HepG2 (cell line): ENCODE data around the gene BTG4. TPM values are rescaled to one million over a fixed set of nuclear protein-coding genes. Genes with fewer than 3 reads are reported as not detected.

Experiments used
- ATAC-seq: fragments of 200-7000 bp; cut with Tn5 transposase; 3 replicates; pipeline ENCODE4 v1.9.1; 2020; ENCODE audit warnings: mild to moderate bottlenecking, moderate library complexity
- BruUV-seq: library from RNA; stranded (reverse); fragments of 400-500 nt; replicated peaks from 2 replicates; lab custom pipeline; 2021; lab: Mats Ljungman, UMichigan
- CTCF ChIA-PET: fragments of 300-600 bp; formaldehyde crosslinking; extraction: SDS; loops from one replicate; lab custom pipeline; 2021; ENCODE audit warnings: low total read pairs, inconsistent platforms, low intra/inter-chr PET ratio; lab: Yijun Ruan, JAX
- POLR2A ChIA-PET: fragments of 350-600 bp; sonication (Branson Sonifier 250); formaldehyde crosslinking; loops from one replicate; lab custom pipeline; 2020; ENCODE audit warnings: antibody characterized with exemption, inconsistent platforms; lab: Yijun Ruan, JAX
- DNase-seq: peaks from one replicate; pipeline ENCODE4 v3.0.0-alpha.2; 2015; ENCODE audit warnings: low spot score
- FAIRE-seq: peaks from 3 replicates; lab custom pipeline; 2011; peaks lifted over from hg19 to GRCh38; lab: Jason Lieb, UNC
- H2AFZ ChIP-seq: one replicate; pipeline ENCODE4 v1.6.1; 2011; ENCODE audit warnings: low read length, inconsistent platforms
- H3K27ac ChIP-seq: fragments of 300-600 bp; 3 replicates; pipeline ENCODE4 v1.8.0; 2011; ENCODE audit warnings: mixed run types, mild to moderate bottlenecking, mixed read lengths, low read length, inconsistent platforms; ENCODE audit not compliant: insufficient read depth; ENCODE audit errors: extremely low read length
- H3K27me3 ChIP-seq, 2 experiments: fragments of 200-600 bp in 1 of 2; 2 replicates in 1 of 2; 3 replicates in 1 of 2; pipeline versions ENCODE4 v1.6.0 to v1.8.0; 2011; ENCODE audit warnings: low read length in 2 of 2, mild to moderate bottlenecking in 2 of 2, moderate library complexity in 2 of 2, inconsistent platforms in 1 of 2; ENCODE audit not compliant: insufficient read depth in 2 of 2, control insufficient read depth in 1 of 2
- H3K36me3 ChIP-seq, 2 experiments: fragments of 200-600 bp in 1 of 2; replicated peaks in 1 of 2; 2 replicates in 1 of 2; 3 replicates in 1 of 2; pipeline versions ENCODE4 v1.5.1 to v1.8.0; 2011; ENCODE audit warnings: low read length in 2 of 2, inconsistent platforms in 1 of 2; ENCODE audit not compliant: insufficient read depth in 2 of 2, control insufficient read depth in 1 of 2
- H3K4me1 ChIP-seq: 2 replicates; pipeline ENCODE4 v1.5.1; 2012; ENCODE audit warnings: low read length, inconsistent platforms; ENCODE audit not compliant: insufficient read depth
- H3K4me2 ChIP-seq: 2 replicates; pipeline ENCODE4 v1.6.0; 2011; ENCODE audit warnings: low read depth, low read length, inconsistent platforms
- H3K4me3 ChIP-seq, 3 experiments: fragments of 200-600 bp in 1 of 3; sonication (generic), shearing (Covaris generic) in 1 of 3; replicated peaks in 1 of 3; 2 replicates each; pipeline ENCODE4 v1.5.1; 2011 to 2016; ENCODE audit warnings: low read length in 3 of 3, inconsistent platforms in 2 of 3, low read depth in 2 of 3, mild to moderate bottlenecking in 2 of 3, control low read depth in 1 of 3, mixed read lengths in 1 of 3; ENCODE audit not compliant: insufficient read depth in 1 of 3
- H3K79me2 ChIP-seq: one replicate; pipeline ENCODE4 v1.6.1; 2011; ENCODE audit warnings: low read length, inconsistent platforms; ENCODE audit not compliant: insufficient read depth
- H3K9ac ChIP-seq: 2 replicates; pipeline ENCODE4 v1.6.0; 2011; ENCODE audit warnings: mild to moderate bottlenecking, low read depth, low read length, inconsistent platforms; ENCODE audit not compliant: insufficient read depth
- H3K9me3 ChIP-seq: 2 replicates; pipeline ENCODE4 v1.5.1; 2012; ENCODE audit warnings: mild to moderate bottlenecking, low read length
- H4K20me1 ChIP-seq: 2 replicates; pipeline ENCODE4 v1.6.0; 2011; ENCODE audit warnings: inconsistent platforms, mild to moderate bottlenecking, low read length, moderate library complexity; ENCODE audit not compliant: insufficient read depth
- CREB1 ChIP-seq, 2 experiments: fragments of 450-650 bp in 1 of 2; IDR thresholded peaks; 2 replicates each; pipeline ENCODE4 v1.6.1; 2016 to 2017; ENCODE audit warnings: control low read depth in 1 of 2, mild to moderate bottlenecking in 1 of 2, missing compliant biosample characterization in 1 of 2, missing genetic modification characterization in 1 of 2
- MEIS1 ChIP-seq: sonication (generic); formaldehyde crosslinking; IDR thresholded peaks from 2 replicates; pipeline ENCODE4 v1.9.0; 2021; ENCODE audit warnings: mild to moderate bottlenecking, missing genetic modification reagents, moderate library complexity, borderline replicate concordance
- PAWR ChIP-seq: sonication (generic); formaldehyde crosslinking; IDR thresholded peaks from 2 replicates; pipeline ENCODE4 v1.4.0; 2020; ENCODE audit warnings: missing genetic modification reagents, mild to moderate bottlenecking, borderline replicate concordance
- PHB2 ChIP-seq: fragments of 450-650 bp; IDR thresholded peaks from 2 replicates; pipeline ENCODE4 v1.6.1; 2018; ENCODE audit not compliant: partially characterized antibody
- SIX4 ChIP-seq: sonication (generic); formaldehyde crosslinking; IDR thresholded peaks from 2 replicates; pipeline ENCODE4 v1.4.0; 2020; ENCODE audit warnings: missing genetic modification reagents
- SOX6 ChIP-seq, 2 experiments: fragments of 450-650 bp in 1 of 2; sonication (generic) in 1 of 2; formaldehyde crosslinking in 1 of 2; IDR thresholded peaks; 2 replicates each; pipeline versions ENCODE4 v1.4.0 to v1.6.1; 2017 to 2020; ENCODE audit warnings: antibody characterized with exemption in 1 of 2, mild to moderate bottlenecking in 1 of 2, missing genetic modification reagents in 1 of 2
- TGIF2 ChIP-seq: IDR thresholded peaks from 2 replicates; pipeline ENCODE4 v1.6.1; 2016; ENCODE audit warnings: control low read depth, missing compliant biosample characterization
- ZFP62 ChIP-seq: sonication (generic); formaldehyde crosslinking; IDR thresholded peaks from 2 replicates; pipeline ENCODE4 v1.4.0; 2020; ENCODE audit warnings: missing genetic modification reagents
- ZNF232 ChIP-seq: sonication (generic); formaldehyde crosslinking; IDR thresholded peaks from 2 replicates; pipeline ENCODE4 v1.4.0; 2020; ENCODE audit warnings: missing genetic modification reagents, borderline replicate concordance
- ZNF260 ChIP-seq: sonication (generic); formaldehyde crosslinking; IDR thresholded peaks from 2 replicates; pipeline ENCODE4 v1.4.0; 2020; ENCODE audit warnings: missing genetic modification reagents, low read depth, mild to moderate bottlenecking, borderline replicate concordance
- WGBS: methylation state at CpG from one replicate; pipeline ENCODE4 v1.1.6; 2017; ENCODE audit warnings: low lambda C conversion rate; 5-methylcytosine and 5-hydroxymethylcytosine counted together
- in situ Hi-C: cut with HindIII; loops from 2 replicates; pipeline ENCODE4 v1.10.0; 2017; ENCODE audit warnings: low pct_unique_long_range_greater_than_20kb; ENCODE audit not compliant: extremely low pct_ligation_motif_present
- intact Hi-C: fragments of 100-400 bp; cut with micrococcal nuclease; formaldehyde crosslinking; loops from one replicate; pipeline ENCODE4 v1.10.0; 2022; ENCODE audit not compliant: unreplicated experiment
- polyA plus RNA-seq, 8 experiments: library from polyadenylated mRNA; depleted of rRNA in 3 of 8; stranded (reverse) in 7 of 8; unstranded in 1 of 8; fragments of >200 nt; fragmentation: Illumina TruSeq in 4 of 8; extraction: Trizol in 4 of 8; gene quantifications; 2 replicates each; pipeline versions ENCODE4 v1.2.1 to v1.2.3, GENCODE V29; 2011 to 2016; ENCODE audit warnings: low read depth in 4 of 8, missing spikeins in 1 of 8, mixed read lengths in 1 of 8; ENCODE audit not compliant: insufficient read depth in 1 of 8
- total RNA-seq, 5 experiments: library from RNA; depleted of rRNA; stranded (reverse); fragments of >200 nt; fragmentation: Illumina TruSeq; extraction: Trizol; gene quantifications; 2 replicates each; pipeline ENCODE4 v1.2.3, GENCODE V29; 2016; ENCODE audit warnings: low read depth in 1 of 5
- TF ChIP-seq, protein P1 (sequence below): sonication (generic); formaldehyde crosslinking; IDR thresholded peaks from 2 replicates; pipeline ENCODE4 v1.8.0; 2022; ENCODE audit warnings: mild to moderate bottlenecking, missing genetic modification reagents, borderline replicate concordance
- TF ChIP-seq, protein P2 (sequence below): sonication (generic); formaldehyde crosslinking; IDR thresholded peaks from 2 replicates; pipeline ENCODE4 v1.4.0; 2020; ENCODE audit warnings: missing genetic modification reagents, borderline replicate concordance
- TF ChIP-seq, protein P3 (sequence below): IDR thresholded peaks from 2 replicates; pipeline ENCODE4 v1.6.1; 2016; ENCODE audit warnings: low read depth

BTG4 gene
- total and polyA plus RNA-seq, 2 of the 13 experiments (the other 11 are each of a cell fraction or from before 2014, with no cell fraction given): not detected

DNA sequence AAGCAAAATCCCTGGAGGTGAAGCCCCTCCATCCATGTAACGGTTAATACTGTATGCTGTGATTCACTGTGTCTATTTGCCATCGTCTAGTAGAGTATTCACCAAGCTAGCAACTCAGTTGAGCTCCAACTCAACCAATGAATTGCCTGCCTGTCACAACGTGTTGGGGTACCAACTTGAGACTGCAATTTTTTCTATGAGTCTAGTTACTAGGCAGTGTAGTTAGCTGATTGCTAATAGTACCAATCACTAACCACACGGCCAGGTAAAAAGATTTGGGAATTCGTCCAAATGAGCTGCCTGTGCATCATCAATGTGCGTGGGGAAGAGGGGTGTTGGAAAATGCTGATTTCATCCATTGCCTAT, 1.0 kb upstream of the BTG4 start:
- DNase-seq (no peak), FAIRE-seq (no peak), ATAC-seq (peak; percentile 29; the same call in 1 of the 3 replicates)
- in situ Hi-C loops (no loop called here), intact Hi-C loops (no loop called here)
- Histone ChIP-seq H3K27me3 (peaks cover 0 to 24% of the 10 kb centered on the region in 2 experiments; a peak in 4 of 5 replicates), H3K9ac (no peak overlapping the region), H4K20me1 (no peaks in the 10 kb centered on the region), H3K4me2 (0 out of 2 replicates have a peak overlapping the region, but pooled peaks have one; percentile 12), H2AFZ (no peak overlapping the region), H3K4me1 (peaks cover 10% of the 10 kb centered on the region; the same call in 1 of the 2 replicates), H3K4me3 (no peak overlapping the region), H3K36me3 (no peaks in the 10 kb centered on the region), H3K27ac (no peak overlapping the region), H3K79me2 (no peaks in the 10 kb centered on the region), H3K9me3 (no peaks in the 10 kb centered on the region)
- 24% methylated on average over 6 of the region's 6 CpGs for WGBS
- BruUV-seq: no TSS peak
- TF ChIP-seq TGIF2 (CRISPR knock-in tag): no peak
- TF ChIP-seq SIX4 (CRISPR knock-in tag): no peak
- no peak for TF ChIP-seq ZFP62 (CRISPR knock-in tag)
- no peak for TF ChIP-seq SOX6 (IDR thresholded peaks at IDR 0.05)
- no peak for TF ChIP-seq SOX6 (CRISPR knock-in tag; IDR thresholded peaks at IDR 0.05)
- no peak for TF ChIP-seq PHB2
- TF ChIP-seq ZNF260 (CRISPR knock-in tag): no peak
- CTCF ChIA-PET: no interaction called here
- POLR2A ChIA-PET: no interaction called here

DNA sequence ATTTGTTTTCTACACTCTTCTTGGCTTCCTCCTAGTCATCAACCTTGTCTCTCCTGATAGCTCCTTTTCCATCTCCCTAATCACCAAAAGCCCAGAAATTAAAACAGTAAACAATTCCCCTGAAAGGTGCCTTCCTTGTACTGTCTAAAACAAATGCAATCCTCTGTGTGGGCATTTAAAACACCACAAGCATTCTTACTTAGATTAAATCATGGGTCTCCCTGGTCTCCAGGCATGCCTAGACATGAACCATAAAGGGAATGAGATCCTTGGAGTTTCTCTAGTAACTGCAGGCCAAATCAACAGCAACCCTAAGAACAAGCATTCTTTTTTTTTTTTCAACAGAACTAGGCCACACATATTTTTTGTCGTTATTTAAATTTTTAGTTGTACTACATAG, 1.9 kb downstream of the BTG4 start:
- no peak overlapping the region for H2AFZ ChIP-seq
- H3K27ac ChIP-seq: no peak overlapping the region
- H3K9me3 ChIP-seq: no peaks in the 10 kb centered on the region
- DNase-seq (no peak), FAIRE-seq (no peak), ATAC-seq (no peak)
- peaks cover 0 to 24% of the 10 kb centered on the region in 2 experiments for H3K27me3 ChIP-seq
- no TSS peak for BruUV-seq
- no peaks in the 10 kb centered on the region for H4K20me1 ChIP-seq
- peaks cover 6% of the 10 kb centered on the region; the same call in 1 of the 2 replicates for H3K4me1 ChIP-seq
- CTCF ChIA-PET: no interaction called here
- no peak overlapping the region for H3K4me3 ChIP-seq
- H3K36me3 ChIP-seq: no peaks in the 10 kb centered on the region
- no peak overlapping the region for H3K4me2 ChIP-seq
- WGBS: 0% methylated on average over 1 of the region's 1 CpG
- no peaks in the 10 kb centered on the region for H3K79me2 ChIP-seq
- POLR2A ChIA-PET: no interaction called here
- H3K9ac ChIP-seq: no peak overlapping the region
- in situ Hi-C loops: no loop called here
- intact Hi-C loops: no loop called here
- TF ChIP-seq, protein P1, sequence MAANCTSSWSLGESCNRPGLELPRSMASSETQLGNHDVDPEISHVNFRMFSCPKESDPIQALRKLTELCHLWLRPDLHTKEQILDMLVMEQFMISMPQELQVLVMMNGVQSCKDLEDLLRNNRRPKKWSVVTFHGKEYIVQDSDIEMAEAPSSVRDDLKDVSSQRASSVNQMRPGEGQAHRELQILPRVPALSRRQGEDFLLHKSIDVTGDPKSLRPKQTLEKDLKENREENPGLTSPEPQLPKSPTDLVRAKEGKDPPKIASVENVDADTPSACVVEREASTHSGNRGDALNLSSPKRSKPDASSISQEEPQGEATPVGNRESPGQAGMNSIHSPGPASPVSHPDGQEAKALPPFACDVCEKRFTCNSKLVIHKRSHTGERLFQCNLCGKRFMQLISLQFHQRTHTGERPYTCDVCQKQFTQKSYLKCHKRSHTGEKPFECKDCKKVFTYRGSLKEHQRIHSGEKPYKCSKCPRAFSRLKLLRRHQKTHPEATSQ (CRISPR knock-in tag): no peak
- TF ChIP-seq, protein P2, sequence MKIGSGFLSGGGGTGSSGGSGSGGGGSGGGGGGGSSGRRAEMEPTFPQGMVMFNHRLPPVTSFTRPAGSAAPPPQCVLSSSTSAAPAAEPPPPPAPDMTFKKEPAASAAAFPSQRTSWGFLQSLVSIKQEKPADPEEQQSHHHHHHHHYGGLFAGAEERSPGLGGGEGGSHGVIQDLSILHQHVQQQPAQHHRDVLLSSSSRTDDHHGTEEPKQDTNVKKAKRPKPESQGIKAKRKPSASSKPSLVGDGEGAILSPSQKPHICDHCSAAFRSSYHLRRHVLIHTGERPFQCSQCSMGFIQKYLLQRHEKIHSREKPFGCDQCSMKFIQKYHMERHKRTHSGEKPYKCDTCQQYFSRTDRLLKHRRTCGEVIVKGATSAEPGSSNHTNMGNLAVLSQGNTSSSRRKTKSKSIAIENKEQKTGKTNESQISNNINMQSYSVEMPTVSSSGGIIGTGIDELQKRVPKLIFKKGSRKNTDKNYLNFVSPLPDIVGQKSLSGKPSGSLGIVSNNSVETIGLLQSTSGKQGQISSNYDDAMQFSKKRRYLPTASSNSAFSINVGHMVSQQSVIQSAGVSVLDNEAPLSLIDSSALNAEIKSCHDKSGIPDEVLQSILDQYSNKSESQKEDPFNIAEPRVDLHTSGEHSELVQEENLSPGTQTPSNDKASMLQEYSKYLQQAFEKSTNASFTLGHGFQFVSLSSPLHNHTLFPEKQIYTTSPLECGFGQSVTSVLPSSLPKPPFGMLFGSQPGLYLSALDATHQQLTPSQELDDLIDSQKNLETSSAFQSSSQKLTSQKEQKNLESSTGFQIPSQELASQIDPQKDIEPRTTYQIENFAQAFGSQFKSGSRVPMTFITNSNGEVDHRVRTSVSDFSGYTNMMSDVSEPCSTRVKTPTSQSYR (CRISPR knock-in tag): no peak
- TF ChIP-seq MEIS1 (CRISPR knock-in tag) (no peak), PAWR (no peak), ZNF232 (no peak), CREB1 (IDR thresholded peaks at IDR 0.05) (no peak), CREB1 (CRISPR knock-in tag; IDR thresholded peaks at IDR 0.05) (no peak)
- TF ChIP-seq, protein P3, sequence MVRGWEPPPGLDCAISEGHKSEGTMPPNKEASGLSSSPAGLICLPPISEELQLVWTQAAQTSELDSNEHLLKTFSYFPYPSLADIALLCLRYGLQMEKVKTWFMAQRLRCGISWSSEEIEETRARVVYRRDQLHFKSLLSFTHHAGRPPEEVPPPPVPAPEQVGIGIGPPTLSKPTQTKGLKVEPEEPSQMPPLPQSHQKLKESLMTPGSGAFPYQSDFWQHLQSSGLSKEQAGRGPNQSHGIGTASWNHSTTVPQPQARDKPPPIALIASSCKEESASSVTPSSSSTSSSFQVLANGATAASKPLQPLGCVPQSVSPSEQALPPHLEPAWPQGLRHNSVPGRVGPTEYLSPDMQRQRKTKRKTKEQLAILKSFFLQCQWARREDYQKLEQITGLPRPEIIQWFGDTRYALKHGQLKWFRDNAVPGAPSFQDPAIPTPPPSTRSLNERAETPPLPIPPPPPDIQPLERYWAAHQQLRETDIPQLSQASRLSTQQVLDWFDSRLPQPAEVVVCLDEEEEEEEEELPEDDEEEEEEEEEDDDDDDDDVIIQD (CRISPR knock-in tag): no peak
